Posterior vena cava (tissue), 2 donors: ENCODE results near the gene DENND4B. TPM values are rescaled to one million over a fixed set of nuclear protein-coding genes. Genes with fewer than 3 reads are reported as not detected.
"Not testable (repeated sequence)": the region's sequence is repeated elsewhere in the genome, so short reads cannot be mapped to it uniquely, and the experiment has no call there.

Experiments used
- DNase-seq: peaks from one replicate; pipeline ENCODE4 v3.0.0-alpha.2; 2020; ENCODE audit warnings: low spot score
- intact Hi-C, 2 donors: fragments of 100-400 bp; cut with DNase I; formaldehyde crosslinking; loops; one replicate each; pipeline versions ENCODE4 v1.14.1 to v1.14.2; 2022 to 2023
- total RNA-seq, 2 donors: library from RNA; stranded (reverse); fragmentation: NEBNext Ultra II Directional; extraction: Animal tissue kit (Norgen Biotek cat#: 25700); gene quantifications; one replicate each; pipeline ENCODE4 v1.2.1, GENCODE V29; 2021
- donor health status: DM: yes; HTN: yes; CAD: no.
- donor health status: DM: yes; HTN: yes; CAD: no.

Gene DENND4B
- total RNA-seq, 2 donors from 2014 or later, result 41.7 to 47.5 TPM

DNA sequence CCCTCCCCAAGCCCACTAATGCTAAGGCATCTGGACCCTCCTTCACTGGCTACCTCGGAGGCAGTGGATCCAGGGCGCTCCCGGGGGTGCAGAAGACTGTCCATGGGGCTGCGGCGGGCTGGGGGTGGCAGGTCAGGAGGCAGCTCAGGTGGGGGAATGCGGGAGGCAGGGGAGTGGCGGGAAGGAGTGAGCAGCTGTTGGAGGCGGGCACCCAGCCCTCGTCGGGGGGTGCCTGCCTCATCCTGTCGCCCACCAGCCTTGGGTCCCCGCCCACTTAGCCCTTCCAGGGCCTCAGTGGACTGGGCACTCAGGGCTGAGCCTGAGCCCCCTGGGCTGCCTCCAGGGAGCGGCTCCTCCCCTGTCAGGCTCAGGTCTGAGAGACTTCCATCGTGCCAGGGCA, 13.1 kb downstream of the DENND4B start:
- no peak for DNase-seq
- intact Hi-C loops, result no loop called here

GRCh38 chr1:153932156-153933131, 14.1 kb downstream of the DENND4B start:
- DNase-seq, result peak; percentile 42
- intact Hi-C loops, result no loop called here

GRCh38 chr1:153929981-153930948, 16.3 kb downstream of the DENND4B start:
- intact Hi-C loops, result no loop called here
- DNase-seq, result no peak

DNA sequence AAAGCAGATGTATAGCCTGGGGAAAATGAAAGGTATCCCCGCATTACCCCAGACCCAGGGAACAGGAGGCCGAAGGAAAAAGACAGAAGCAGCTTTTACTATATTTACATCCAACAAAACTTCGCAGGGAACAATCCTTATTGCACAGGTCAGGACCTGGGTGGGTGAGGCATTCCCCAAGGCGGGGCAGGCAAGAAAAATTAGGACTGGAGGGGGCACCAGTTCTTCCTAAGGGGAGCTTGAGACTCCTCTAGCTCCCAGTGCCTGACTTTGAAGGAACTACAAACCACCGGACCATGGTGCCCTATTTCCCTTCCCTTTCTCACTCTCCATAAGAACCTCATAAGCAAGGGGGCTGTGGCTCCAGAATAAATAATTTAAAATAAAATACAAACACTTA, 17.1 kb downstream of the DENND4B start:
- intact Hi-C loops, result no loop called here
- no peak for DNase-seq

GRCh38 chr1:153928791-153929341, 17.7 kb downstream of the DENND4B start:
- no peak for DNase-seq
- intact Hi-C loops, result no loop called here

DNA sequence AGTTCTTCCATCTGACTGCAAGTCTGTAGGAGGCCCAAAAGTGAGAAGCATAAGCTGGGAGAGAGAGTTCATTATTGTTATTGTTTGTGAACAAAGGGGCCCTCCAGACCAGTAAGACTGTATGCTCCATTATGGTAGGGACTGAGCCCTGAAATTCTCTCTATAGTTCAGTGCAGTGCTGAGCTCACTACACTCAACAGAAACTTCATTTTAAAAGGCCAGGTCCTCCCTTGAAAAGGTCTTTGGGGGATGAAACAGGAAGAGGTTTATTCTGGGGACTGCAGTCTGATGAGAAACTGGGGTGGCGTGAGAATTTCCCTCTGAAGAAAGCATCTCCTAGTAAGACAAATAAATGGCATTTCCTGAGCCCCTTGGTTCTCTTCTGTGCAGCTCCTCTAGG, 18.3 kb downstream of the DENND4B start:
- intact Hi-C loops, result no loop called here
- DNase-seq, result no peak

GRCh38 chr1:153926405-153926804, 20.1 kb downstream of the DENND4B start:
- intact Hi-C loops, result no loop called here
- DNase-seq, result no peak

DNA sequence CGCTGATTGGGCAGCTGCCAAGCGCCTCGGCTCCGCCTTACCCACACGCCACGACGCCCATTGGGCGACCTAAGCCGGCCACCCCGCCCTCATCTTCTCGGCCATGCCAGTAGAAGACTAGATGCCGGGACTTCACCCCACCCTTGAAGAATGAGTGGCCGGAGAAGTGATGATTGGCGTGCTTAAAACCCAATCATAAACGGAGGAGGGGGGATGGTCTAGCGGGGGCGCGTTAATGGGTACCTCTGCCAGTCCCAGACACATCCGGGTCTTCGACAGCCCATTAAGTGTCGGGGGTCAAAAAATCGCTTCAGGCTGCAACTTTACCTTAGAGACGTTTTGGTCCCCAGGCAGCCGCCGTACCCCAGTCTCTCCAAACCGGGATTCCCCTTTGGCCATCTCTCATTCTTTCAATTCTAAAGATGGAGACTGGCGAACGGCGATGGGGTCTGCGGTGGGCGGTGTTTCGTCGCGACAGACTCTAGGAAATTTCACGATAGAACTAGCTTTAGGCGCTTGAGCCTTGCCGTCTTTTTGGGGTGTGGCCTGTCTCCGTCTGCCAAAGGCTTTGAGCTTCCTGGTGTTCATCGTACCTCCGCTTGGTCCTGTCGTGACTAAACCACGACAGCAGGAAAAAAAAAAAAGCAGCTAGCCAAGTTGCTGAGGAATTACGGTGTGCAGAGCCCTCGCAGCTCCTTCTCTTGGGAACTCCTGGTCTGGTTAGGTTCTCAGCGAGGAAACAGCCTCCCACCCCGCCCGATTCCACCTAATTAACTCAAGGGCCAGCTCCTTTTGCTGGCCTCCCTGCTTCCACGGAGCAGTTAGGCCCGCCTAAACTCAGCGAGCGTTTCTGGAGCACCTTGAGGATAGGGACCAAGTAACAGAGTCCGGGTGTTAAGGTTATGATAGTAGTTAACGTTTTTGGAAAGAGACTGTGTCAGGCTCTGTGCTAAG, 23.3 kb downstream of the DENND4B start, which contains the start of gene GATAD2B:
TSS of gene GATAD2B (minus strand) at position 1 of the 954 bp plus-strand sequence. CDS start 94,625 bp downstream, outside the sequence.
- DNase-seq, result peak; percentile 100
- intact Hi-C loops, result loop anchor here in 1 of 2 donors (5.0 kb wide), 1 partner anchor 36 kb away; no protein-coding TSS in a partner anchor

GRCh38 chr1:153922076-153922971, 24.2 kb downstream of the DENND4B start:
- intact Hi-C loops, result loop anchor here in 1 of 2 donors (5.0 kb wide), 1 partner anchor 35 kb away; no protein-coding TSS in a partner anchor
- no peak for DNase-seq

DNA sequence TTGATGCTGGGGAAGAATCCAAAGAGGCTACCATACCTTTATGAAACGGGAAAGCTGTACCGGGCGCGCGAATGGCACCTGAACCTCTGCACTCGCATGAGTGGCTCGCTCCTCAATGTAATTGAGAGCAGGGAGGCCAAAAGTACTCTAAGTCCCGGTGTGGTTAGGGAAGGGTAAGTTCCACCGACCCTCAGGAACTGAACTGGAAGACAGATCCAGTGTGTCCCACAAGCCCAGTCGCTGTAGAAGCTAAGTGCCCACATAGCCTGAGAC, 24.8 kb downstream of the DENND4B start:
- DNase-seq, result no peak
- intact Hi-C loops, result loop anchor here in 1 of 2 donors (5.0 kb wide), 1 partner anchor 34 kb away; no protein-coding TSS in a partner anchor

DNA sequence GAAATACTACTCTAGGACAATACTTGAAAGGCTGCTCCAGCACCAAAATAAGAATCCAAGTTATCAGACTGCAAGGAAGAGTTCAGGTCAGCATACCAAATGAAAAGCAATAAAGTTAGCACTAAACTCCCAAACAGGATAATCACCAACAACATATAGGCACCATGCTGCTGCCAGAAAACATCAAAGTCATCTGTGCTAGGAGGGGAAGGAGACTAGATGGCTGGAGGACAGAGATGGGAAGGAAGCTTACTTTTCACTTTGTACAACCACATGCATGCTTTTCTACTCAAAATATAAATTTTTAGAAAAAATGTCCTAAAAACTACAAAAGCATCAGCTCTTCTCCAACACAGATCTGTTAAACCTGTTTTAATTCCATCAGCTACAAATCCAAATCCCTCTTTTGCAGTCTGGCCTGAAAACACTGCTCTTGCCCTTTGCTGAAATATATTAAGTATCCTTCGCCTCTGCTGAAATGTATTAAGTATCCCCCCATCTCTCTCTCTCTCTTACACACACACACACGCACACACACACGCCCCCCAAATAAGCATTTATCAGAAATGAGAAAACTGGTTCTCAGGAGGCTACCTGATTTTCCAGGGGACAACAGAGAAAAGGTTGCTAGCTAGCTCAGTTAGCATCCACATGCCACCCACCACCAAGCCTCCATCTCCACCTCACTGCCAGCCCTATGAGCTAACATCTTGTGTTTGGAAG, 25.3 kb downstream of the DENND4B start:
- intact Hi-C loops, result loop anchor here in 1 of 2 donors (5.0 kb wide), 1 partner anchor 34 kb away; no protein-coding TSS in a partner anchor
- DNase-seq, result no peak

DNA sequence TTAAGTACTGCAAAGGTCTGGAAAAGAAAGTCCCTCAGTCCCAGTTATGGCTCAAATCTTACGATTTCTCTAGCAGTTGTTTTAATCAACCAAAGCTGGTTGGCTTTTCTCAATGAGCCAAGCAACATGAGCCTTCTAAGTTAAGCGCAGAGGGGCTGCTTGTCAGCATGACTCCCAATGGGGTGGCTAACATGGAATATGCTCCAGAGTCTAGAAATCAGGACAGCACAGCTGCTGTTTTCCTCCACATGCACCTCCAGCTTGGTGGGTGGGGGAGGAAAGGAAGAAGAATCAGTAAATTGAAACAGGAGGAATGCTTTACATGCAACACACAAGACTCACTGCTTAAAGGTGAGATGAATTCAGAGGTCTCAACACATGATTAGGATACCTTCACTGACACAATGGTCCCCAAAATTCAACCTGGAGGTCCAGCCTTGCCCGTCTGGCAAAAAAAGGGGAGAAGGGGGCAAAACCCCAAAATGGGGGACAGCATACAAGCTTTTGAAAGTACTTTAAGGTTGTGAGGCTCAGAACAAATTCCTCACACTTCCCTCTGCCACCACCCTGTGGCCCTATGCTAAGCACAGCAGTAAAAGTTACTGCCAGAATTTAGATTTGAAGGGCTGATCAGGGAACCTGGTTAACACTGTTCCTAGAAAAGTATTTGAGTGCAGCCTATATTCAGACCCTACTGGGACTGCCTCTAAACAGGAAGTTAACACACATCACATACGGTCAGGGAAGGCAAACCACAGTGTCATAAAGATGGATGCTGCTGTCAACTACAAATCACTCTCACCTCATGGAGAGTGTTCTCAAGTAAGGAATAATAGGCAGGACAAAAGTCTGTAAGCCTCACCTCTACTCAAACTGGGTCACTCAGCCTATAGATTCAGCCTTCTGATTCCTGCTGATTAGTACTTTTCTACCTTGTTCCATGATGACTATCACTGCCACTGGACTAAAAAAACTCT, 26.4 kb downstream of the DENND4B start:
- DNase-seq, result no peak
- intact Hi-C loops, result loop anchor here in 1 of 2 donors (5.0 kb wide), 1 partner anchor 33 kb away; no protein-coding TSS in a partner anchor

DNA sequence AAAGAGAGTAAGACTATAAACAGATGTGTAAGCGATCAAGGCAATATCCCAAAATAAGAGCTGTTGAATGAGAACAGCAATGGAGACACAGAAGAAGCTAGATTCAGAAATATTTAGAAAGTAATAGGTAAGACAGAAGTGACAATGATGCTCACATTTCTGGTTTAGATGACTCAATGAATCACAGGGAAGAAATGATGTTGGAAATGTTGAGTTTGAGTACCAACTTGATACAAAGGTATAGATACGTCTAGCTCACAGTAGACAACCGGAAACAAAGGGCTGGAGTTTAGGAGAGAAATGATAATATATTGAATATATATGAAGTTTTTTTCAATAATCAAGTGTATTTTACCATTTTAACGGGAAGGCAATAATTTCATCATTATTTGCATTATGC, 30.2 kb downstream of the DENND4B start:
- DNase-seq, result no peak
- intact Hi-C loops, result no loop called here

DNA sequence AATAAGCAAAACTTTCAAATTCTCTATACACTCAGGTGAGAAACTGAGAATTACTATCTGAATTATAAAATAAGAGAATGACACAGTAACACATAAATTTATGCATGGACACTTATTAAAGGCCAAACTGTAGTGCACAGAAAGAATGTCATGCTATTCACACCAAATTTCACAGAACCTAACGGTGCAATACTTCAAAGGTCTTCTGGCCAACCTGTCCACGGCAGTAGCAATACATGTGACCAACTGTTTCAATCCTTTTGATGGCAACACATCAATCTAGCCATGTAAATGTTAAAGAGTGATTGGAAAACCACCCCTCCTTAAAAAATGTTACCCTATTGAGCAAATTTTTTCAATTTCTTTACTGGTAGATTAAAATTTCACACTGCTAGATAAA, 34.2 kb downstream of the DENND4B start:
- no peak for DNase-seq
- intact Hi-C loops, result no loop called here

- intact Hi-C loops, result not testable (repeated sequence)
Measured at GRCh38 chr1:153910560-153910959, 36.0 kb downstream of the DENND4B start.

More at GRCh38 chr1:153910560-153910959, 36.0 kb downstream of the DENND4B start:
- not testable (repeated sequence) for DNase-seq
